IMR-90 (cell line): ENCODE measurements around the gene VPS37C. TPM values are rescaled to one million over a fixed set of nuclear protein-coding genes. Genes with fewer than 3 reads are reported as not detected.

Experiments
- ATAC-seq: fragments of 200-7000 bp; cut with Tn5 transposase; 2 replicates; pipeline ENCODE4 v1.9.1; 2020; ENCODE audit warnings: low read depth, mild to moderate bottlenecking, moderate library complexity
- BruUV-seq: library from RNA; stranded (reverse); fragments of 400-500 nt; replicated peaks from 2 replicates; lab custom pipeline; 2021; lab: Mats Ljungman, UMichigan
- CTCF ChIA-PET: fragments of 300-600 bp; formaldehyde crosslinking; extraction: SDS; loops from one replicate; lab custom pipeline; 2021; ENCODE audit warnings: antibody characterized with exemption; lab: Yijun Ruan, JAX
- POLR2A ChIA-PET: fragments of 300-600 bp; sonication (Branson Sonifier 250); formaldehyde crosslinking; loops from one replicate; lab custom pipeline; 2022; ENCODE audit warnings: antibody characterized with exemption; ENCODE audit not compliant: unreplicated experiment; lab: Charles Lee
- DNase-seq: peaks from one replicate; pipeline ENCODE4 v3.0.0; 2013
- H2AFZ ChIP-seq: replicated peaks from 2 replicates; pipeline ENCODE3; 2013; ENCODE audit warnings: low read length, mild to moderate bottlenecking; ENCODE audit not compliant: poor library complexity
- H2AK5ac ChIP-seq: 2 replicates; pipeline ENCODE4 v1.6.1; 2013; ENCODE audit warnings: low read depth, low read length, inconsistent platforms
- H2AK9ac ChIP-seq: replicated peaks from 2 replicates; pipeline ENCODE3; 2013; ENCODE audit warnings: mild to moderate bottlenecking, low read depth, low read length, moderate library complexity; ENCODE audit not compliant: poor library complexity
- H2BK120ac ChIP-seq: 2 replicates; pipeline ENCODE4 v1.6.1; 2013; ENCODE audit warnings: low read depth, low read length, inconsistent platforms
- H2BK15ac ChIP-seq: 3 replicates; pipeline ENCODE4 v1.6.1; 2013; ENCODE audit warnings: low read depth, low read length, inconsistent platforms
- H2BK20ac ChIP-seq: 2 replicates; pipeline ENCODE4 v1.6.1; 2013; ENCODE audit warnings: low read depth, mild to moderate bottlenecking, inconsistent platforms, low read length, moderate library complexity
- H2BK5ac ChIP-seq: 2 replicates; pipeline ENCODE4 v1.6.1; 2013; ENCODE audit warnings: mild to moderate bottlenecking, low read depth, low read length, inconsistent platforms; ENCODE audit not compliant: poor library complexity, severe bottlenecking
- H3K14ac ChIP-seq: replicated peaks from 2 replicates; pipeline ENCODE4 v1.6.1; 2013; ENCODE audit warnings: low read depth, low read length, inconsistent platforms
- H3K18ac ChIP-seq: 2 replicates; pipeline ENCODE4 v1.6.1; 2013; ENCODE audit warnings: low read depth, low read length, control low read depth
- H3K23ac ChIP-seq: 2 replicates; pipeline ENCODE4 v1.6.1; 2013; ENCODE audit warnings: low read depth, low read length, inconsistent platforms
- H3K27ac ChIP-seq: 2 replicates; pipeline ENCODE4 v1.5.1; 2013; ENCODE audit warnings: mild to moderate bottlenecking, control low read depth, low read length; ENCODE audit not compliant: insufficient read depth
- H3K27me3 ChIP-seq: 2 replicates; pipeline ENCODE4 v1.6.1; 2013; ENCODE audit warnings: low read length; ENCODE audit not compliant: control insufficient read depth, insufficient read depth
- H3K36me3 ChIP-seq: 2 replicates; pipeline ENCODE4 v1.6.1; 2013; ENCODE audit warnings: low read length, mixed read lengths; ENCODE audit not compliant: control insufficient read depth, insufficient read depth
- H3K4ac ChIP-seq: 2 replicates; pipeline ENCODE4 v1.6.1; 2013; ENCODE audit warnings: low read depth, low read length, inconsistent platforms
- H3K4me1 ChIP-seq: 2 replicates; pipeline ENCODE4 v1.6.1; 2013; ENCODE audit warnings: low read length, mixed read lengths; ENCODE audit not compliant: control insufficient read depth, insufficient read depth
- H3K4me2 ChIP-seq: 2 replicates; pipeline ENCODE4 v1.6.1; 2013; ENCODE audit warnings: low read depth, mild to moderate bottlenecking, control low read depth, low read length, moderate library complexity
- H3K4me3 ChIP-seq: 2 replicates; pipeline ENCODE4 v1.5.1; 2013; ENCODE audit warnings: low read depth, mild to moderate bottlenecking, control low read depth, low read length, moderate library complexity; ENCODE audit not compliant: insufficient read depth
- H3K56ac ChIP-seq: 2 replicates; pipeline ENCODE4 v1.6.1; 2013; ENCODE audit warnings: low read length, inconsistent platforms; ENCODE audit not compliant: insufficient read depth; ENCODE audit errors: extremely low read depth
- H3K79me1 ChIP-seq, 2 experiments: 2 replicates each; pipeline ENCODE4 v1.6.1; 2013; ENCODE audit warnings: low read length in 2 of 2, inconsistent platforms in 1 of 2, low read depth in 1 of 2
- H3K9ac ChIP-seq: 2 replicates; pipeline ENCODE4 v1.6.1; 2013; ENCODE audit warnings: low read depth, low read length, control low read depth
- H3K9me1 ChIP-seq: 2 replicates; pipeline ENCODE4 v1.6.1; 2013; ENCODE audit warnings: low read length, inconsistent platforms; ENCODE audit not compliant: insufficient read depth
- H3K9me3 ChIP-seq: 2 replicates; pipeline ENCODE4 v1.6.1; 2013; ENCODE audit warnings: low read length; ENCODE audit not compliant: control insufficient read depth, insufficient read depth
- H4K20me1 ChIP-seq: 2 replicates; pipeline ENCODE4 v1.6.1; 2013; ENCODE audit warnings: low read length, inconsistent platforms; ENCODE audit not compliant: insufficient read depth
- H4K5ac ChIP-seq: 2 replicates; pipeline ENCODE4 v1.6.1; 2013; ENCODE audit warnings: mild to moderate bottlenecking, low read depth, low read length, control low read depth
- H4K8ac ChIP-seq, 2 experiments: 2 replicates each; pipeline ENCODE4 v1.6.1; 2013; ENCODE audit warnings: low read depth in 2 of 2, low read length in 2 of 2, control low read depth in 1 of 2, inconsistent platforms in 1 of 2
- H4K91ac ChIP-seq: 2 replicates; pipeline ENCODE4 v1.6.1; 2013; ENCODE audit warnings: low read depth, low read length, inconsistent platforms; ENCODE audit not compliant: insufficient read depth
- BHLHE40 ChIP-seq: fragments of 150-350 bp; IDR thresholded peaks from 2 replicates; pipeline ENCODE4 v1.6.1; 2016; ENCODE audit warnings: mild to moderate bottlenecking, low read depth, low read length
- CEBPB ChIP-seq: IDR thresholded peaks from 2 replicates; pipeline ENCODE4 v1.6.1; 2012; ENCODE audit warnings: low read depth, low read length, improper control_type of control experiment
- CHD1 ChIP-seq: IDR thresholded peaks from 2 replicates; pipeline ENCODE4 v1.6.1; 2012; ENCODE audit warnings: low read depth, low read length, improper control_type of control experiment
- FOS ChIP-seq: fragments of 150-350 bp; IDR thresholded peaks from 2 replicates; pipeline ENCODE4 v1.6.1; 2016; ENCODE audit warnings: low read depth, low read length
- MAFK ChIP-seq: IDR thresholded peaks from 2 replicates; pipeline ENCODE4 v1.6.1; 2012; ENCODE audit warnings: low read depth, low read length, improper control_type of control experiment
- MAZ ChIP-seq: IDR thresholded peaks from 2 replicates; pipeline ENCODE4 v1.6.1; 2012; ENCODE audit warnings: low read depth, mild to moderate bottlenecking, low read length, improper control_type of control experiment, moderate library complexity, borderline replicate concordance
- MXI1 ChIP-seq: IDR thresholded peaks from 2 replicates; pipeline ENCODE4 v1.6.1; 2012; ENCODE audit warnings: low read depth, mild to moderate bottlenecking, low read length, moderate library complexity, borderline replicate concordance
- NFE2L2 ChIP-seq: fragments of 150-350 bp; IDR thresholded peaks from 2 replicates; pipeline ENCODE4 v1.6.1; 2016; ENCODE audit warnings: low read depth, mild to moderate bottlenecking, low read length
- POLR2A ChIP-seq: IDR thresholded peaks from 2 replicates; pipeline ENCODE4 v1.6.1; 2012; ENCODE audit warnings: mild to moderate bottlenecking, low read depth, low read length
- RAD21 ChIP-seq: IDR thresholded peaks from 2 replicates; pipeline ENCODE4 v1.6.1; 2012; ENCODE audit warnings: low read length, improper control_type of control experiment
- RCOR1 ChIP-seq: IDR thresholded peaks from 2 replicates; pipeline ENCODE4 v1.6.1; 2012; ENCODE audit warnings: mild to moderate bottlenecking, low read length, improper control_type of control experiment; ENCODE audit not compliant: insufficient replicate concordance
- RFX5 ChIP-seq: IDR thresholded peaks from 2 replicates; pipeline ENCODE4 v1.8.0; 2012; ENCODE audit warnings: low read depth, mild to moderate bottlenecking, low read length, moderate library complexity
- SMC3 ChIP-seq: fragments of 150-350 bp; IDR thresholded peaks from 2 replicates; pipeline ENCODE4 v1.6.1; 2016; ENCODE audit warnings: low read depth, mild to moderate bottlenecking, antibody characterized with exemption, low read length, moderate library complexity
- WGBS, 2 experiments: methylation state at CpG; one replicate each; pipeline versions ENCODE4 v1.1.5 to v1.1.7; 2013; ENCODE audit warnings: missing lambda C conversion rate in 2 of 2; ENCODE audit not compliant: insufficient read length in 1 of 2; ENCODE audit errors: extremely low coverage in 2 of 2; 5-methylcytosine and 5-hydroxymethylcytosine counted together
- dilution Hi-C: fragments of 300-500 bp; cut with HindIII; formaldehyde crosslinking; loops from one replicate; pipeline ENCODE4 v1.14.3; 2018; ENCODE audit warnings: low sequenced_read_pairs; ENCODE audit not compliant: unreplicated experiment
- in situ Hi-C: fragments of 300-500 bp; cut with MboI; formaldehyde crosslinking; loops from 3 replicates; pipeline ENCODE4 v1.14.3; 2019; ENCODE audit warnings: low sequenced_read_pairs, inconsistent platforms, mixed read lengths
- intact Hi-C: fragments of 100-400 bp; cut with micrococcal nuclease; formaldehyde crosslinking; loops from 2 replicates; pipeline ENCODE4 v1.10.0; 2022
- polyA plus RNA-seq, 3 experiments: library from polyadenylated mRNA; depleted of rRNA; stranded (reverse); fragments of >200 nt; gene quantifications; 2 replicates each; pipeline ENCODE4 v1.2.3, GENCODE V29; 2012; ENCODE audit warnings: low replicate concordance in 1 of 3
- total RNA-seq: library from RNA; depleted of rRNA; stranded (reverse); fragments of >200 nt; gene quantifications from 2 replicates; pipeline ENCODE4 v1.2.3, GENCODE V29; 2012
- TF ChIP-seq, protein P1 (sequence below): fragments of 150-350 bp; IDR thresholded peaks from 2 replicates; pipeline ENCODE4 v1.6.1; 2016; ENCODE audit warnings: low read depth, mild to moderate bottlenecking, low read length, moderate library complexity, borderline replicate concordance
- TF ChIP-seq, protein P2 (sequence below): fragments of 150-350 bp; IDR thresholded peaks from 2 replicates; pipeline ENCODE4 v1.6.1; 2017; ENCODE audit warnings: mild to moderate bottlenecking, antibody characterized with exemption, low read length, low read depth
- TF ChIP-seq, protein P3 (sequence below): conservative IDR thresholded peaks from 2 replicates; pipeline ENCODE4 v1.5.1; 2012; ENCODE audit warnings: mild to moderate bottlenecking, low read depth, low read length, improper control_type of control experiment

The VPS37C gene
- total and polyA plus RNA-seq, 2 of the 4 experiments (the other 2 are of a cell fraction): 3.2 to 13.2 TPM

DNA sequence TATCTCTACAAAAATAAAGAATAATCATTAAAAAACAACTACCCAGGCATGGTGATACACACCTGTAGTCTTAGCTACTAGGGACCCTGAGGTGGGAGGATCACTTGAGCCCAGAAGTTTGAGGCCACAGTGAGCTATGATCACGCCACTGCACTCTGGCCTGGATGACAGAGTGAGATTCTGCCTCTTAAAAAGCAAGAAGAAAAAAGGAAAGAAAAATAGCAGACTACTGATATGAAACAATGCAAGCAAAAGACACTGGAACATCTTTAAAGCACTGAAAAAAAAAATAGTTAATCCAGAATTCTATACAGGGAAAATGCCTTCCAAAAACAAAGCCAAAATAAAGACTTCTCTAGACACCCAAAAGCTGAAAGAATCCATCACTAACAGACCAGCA lies 5.9 kb downstream of the VPS37C start:
- no peak overlapping the region for H2AK9ac ChIP-seq
- no peak overlapping the region for H3K4me2 ChIP-seq
- no TSS peak for BruUV-seq
- H4K91ac ChIP-seq: no peak overlapping the region
- DNase-seq: no peak
- H2BK120ac ChIP-seq: no peak overlapping the region
- CTCF ChIA-PET: no interaction called here
- no peaks in the 10 kb centered on the region for H3K36me3 ChIP-seq
- H3K56ac ChIP-seq: no peak overlapping the region
- peaks cover 30% of the 10 kb centered on the region for H3K4me1 ChIP-seq
- no peak overlapping the region for H3K27ac ChIP-seq
- intact Hi-C loops: no loop called here
- no peak overlapping the region for H2AK5ac ChIP-seq
- no peak overlapping the region for H2BK5ac ChIP-seq
- no peak overlapping the region for H3K18ac ChIP-seq
- peaks cover 3% of the 10 kb centered on the region; the same call in 1 of the 2 replicates for H3K9me3 ChIP-seq
- no peak overlapping the region for H4K8ac ChIP-seq
- H3K4me3 ChIP-seq: no peak overlapping the region
- POLR2A ChIA-PET: no interaction called here
- no peak overlapping the region for H3K4ac ChIP-seq
- dilution Hi-C loops: no loop called here
- H4K5ac ChIP-seq: no peak overlapping the region
- H2AFZ ChIP-seq: no peak overlapping the region
- H3K27me3 ChIP-seq: no peaks in the 10 kb centered on the region
- H3K9ac ChIP-seq: no peak overlapping the region
- TF ChIP-seq RFX5: no peak
- no peak for TF ChIP-seq MAFK
- TF ChIP-seq, protein P1, sequence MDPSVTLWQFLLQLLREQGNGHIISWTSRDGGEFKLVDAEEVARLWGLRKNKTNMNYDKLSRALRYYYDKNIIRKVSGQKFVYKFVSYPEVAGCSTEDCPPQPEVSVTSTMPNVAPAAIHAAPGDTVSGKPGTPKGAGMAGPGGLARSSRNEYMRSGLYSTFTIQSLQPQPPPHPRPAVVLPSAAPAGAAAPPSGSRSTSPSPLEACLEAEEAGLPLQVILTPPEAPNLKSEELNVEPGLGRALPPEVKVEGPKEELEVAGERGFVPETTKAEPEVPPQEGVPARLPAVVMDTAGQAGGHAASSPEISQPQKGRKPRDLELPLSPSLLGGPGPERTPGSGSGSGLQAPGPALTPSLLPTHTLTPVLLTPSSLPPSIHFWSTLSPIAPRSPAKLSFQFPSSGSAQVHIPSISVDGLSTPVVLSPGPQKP: no peak
- TF ChIP-seq SMC3: no peak
- TF ChIP-seq RCOR1: no peak
- no peak for TF ChIP-seq CHD1
- TF ChIP-seq POLR2A: no peak
- TF ChIP-seq, protein P2, sequence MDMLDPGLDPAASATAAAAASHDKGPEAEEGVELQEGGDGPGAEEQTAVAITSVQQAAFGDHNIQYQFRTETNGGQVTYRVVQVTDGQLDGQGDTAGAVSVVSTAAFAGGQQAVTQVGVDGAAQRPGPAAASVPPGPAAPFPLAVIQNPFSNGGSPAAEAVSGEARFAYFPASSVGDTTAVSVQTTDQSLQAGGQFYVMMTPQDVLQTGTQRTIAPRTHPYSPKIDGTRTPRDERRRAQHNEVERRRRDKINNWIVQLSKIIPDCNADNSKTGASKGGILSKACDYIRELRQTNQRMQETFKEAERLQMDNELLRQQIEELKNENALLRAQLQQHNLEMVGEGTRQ: no peak
- TF ChIP-seq, protein P3, sequence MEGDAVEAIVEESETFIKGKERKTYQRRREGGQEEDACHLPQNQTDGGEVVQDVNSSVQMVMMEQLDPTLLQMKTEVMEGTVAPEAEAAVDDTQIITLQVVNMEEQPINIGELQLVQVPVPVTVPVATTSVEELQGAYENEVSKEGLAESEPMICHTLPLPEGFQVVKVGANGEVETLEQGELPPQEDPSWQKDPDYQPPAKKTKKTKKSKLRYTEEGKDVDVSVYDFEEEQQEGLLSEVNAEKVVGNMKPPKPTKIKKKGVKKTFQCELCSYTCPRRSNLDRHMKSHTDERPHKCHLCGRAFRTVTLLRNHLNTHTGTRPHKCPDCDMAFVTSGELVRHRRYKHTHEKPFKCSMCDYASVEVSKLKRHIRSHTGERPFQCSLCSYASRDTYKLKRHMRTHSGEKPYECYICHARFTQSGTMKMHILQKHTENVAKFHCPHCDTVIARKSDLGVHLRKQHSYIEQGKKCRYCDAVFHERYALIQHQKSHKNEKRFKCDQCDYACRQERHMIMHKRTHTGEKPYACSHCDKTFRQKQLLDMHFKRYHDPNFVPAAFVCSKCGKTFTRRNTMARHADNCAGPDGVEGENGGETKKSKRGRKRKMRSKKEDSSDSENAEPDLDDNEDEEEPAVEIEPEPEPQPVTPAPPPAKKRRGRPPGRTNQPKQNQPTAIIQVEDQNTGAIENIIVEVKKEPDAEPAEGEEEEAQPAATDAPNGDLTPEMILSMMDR: no peak
- no peak for TF ChIP-seq NFE2L2
- TF ChIP-seq RAD21: no peak
- TF ChIP-seq FOS: no peak
- TF ChIP-seq BHLHE40: no peak
- no peak for TF ChIP-seq CEBPB
- TF ChIP-seq MAZ: no peak
- no peak for TF ChIP-seq MXI1
- no CpG with 5 or more reads among the region's 1 CpG for WGBS, 2 experiments
- H3K14ac ChIP-seq: no peak overlapping the region
- peaks cover 28% of the 10 kb centered on the region for H4K20me1 ChIP-seq
- no peak overlapping the region for H3K23ac ChIP-seq
- peaks cover 24% of the 10 kb centered on the region for H3K9me1 ChIP-seq
- no peak for ATAC-seq
- no peak overlapping the region for H2BK15ac ChIP-seq
- H2BK20ac ChIP-seq: no peak overlapping the region
- H3K79me1 ChIP-seq: peaks cover 43 to 59% of the 10 kb centered on the region in 2 experiments
- in situ Hi-C loops: no loop called here
